Measurements from ENCODE around the gene PTGER3. TPM values are rescaled to one million over a fixed set of nuclear protein-coding genes. Genes with fewer than 3 reads are reported as not detected.
A peak's percentile ranks its signal among the peaks of the same experiment; 100 is the strongest.

PTGER3 gene
- total and polyA plus RNA-seq, 4 experiments from 2014 or later: 0.20 TPM; not detected in 3

DNA sequence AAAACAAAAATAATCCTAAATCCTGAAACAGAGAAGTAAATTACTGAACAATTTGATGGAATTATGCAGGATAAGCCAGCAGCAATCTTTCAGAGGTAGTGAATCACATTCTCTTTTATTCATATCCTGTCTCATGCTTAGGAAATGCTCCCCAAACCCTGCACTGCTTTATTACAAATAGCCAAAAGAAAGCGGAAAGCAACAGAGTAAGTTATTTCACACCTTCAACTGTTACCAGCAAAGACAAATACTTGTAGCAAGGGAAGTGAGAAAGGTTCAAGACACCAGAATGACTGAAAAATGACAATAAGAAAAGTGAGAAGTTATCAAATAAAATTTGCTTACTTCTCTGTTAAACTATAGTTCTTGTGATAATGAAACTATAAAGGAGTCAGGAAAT is 27.1 kb upstream of the PTGER3 start:
- peaks cover 58 to 72% of the 10 kb centered on the region in 2 donors for H3K36me3 Mint-ChIP-seq
- intact Hi-C loops (cut with micrococcal nuclease): no loop called here

DNA sequence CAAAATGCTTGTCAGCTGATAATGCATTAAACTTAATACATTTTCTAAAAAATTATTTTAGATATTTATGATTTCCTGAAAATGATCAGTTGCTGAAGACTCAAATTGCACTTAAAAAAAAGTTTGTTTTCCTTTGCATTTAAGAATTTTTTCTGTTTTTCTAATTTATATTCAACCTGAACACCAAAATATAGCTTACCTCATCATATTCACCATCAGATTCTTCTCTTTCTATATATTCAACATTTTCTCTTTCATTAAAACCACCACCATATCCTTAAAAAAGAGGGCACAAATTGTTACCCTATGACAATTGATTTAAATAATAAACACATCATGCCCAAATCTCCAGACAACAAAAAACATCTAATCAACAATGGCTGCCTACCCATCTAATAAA is 24.7 kb upstream of the PTGER3 start:
- no peak overlapping the region for H3K27ac ChIP-seq (ENCODE audit: low read depth, low read length)
- ChIA-PET POLR2A (ENCODE audit: partially characterized antibody) (no interaction called here), CTCF (ENCODE audit: partially characterized antibody) (interaction anchor here (1.5 kb wide), 1 partner anchor 9 kb away, joined by 4 read pairs; no protein-coding TSS in a partner anchor)
- no peaks in the 10 kb centered on the region for H3K9me3 ChIP-seq (ENCODE audit: control insufficient read depth in 1 of 2, low read length in 2 of 2)
- no peak overlapping the region for H3K4me3 ChIP-seq (ENCODE audit: low read length in 2 of 2)
- intact Hi-C loops (cut with micrococcal nuclease): no loop called here
- peak overlapping the region in 3 of 7 donors; percentile 26 to 72 (median 37) for H3K27ac Mint-ChIP-seq
- H3K36me3 Mint-ChIP-seq: peaks cover 57 to 74% of the 10 kb centered on the region in 2 donors
- H3K4me1 ChIP-seq (ENCODE audit: insufficient read depth, low read length): peaks cover 6% of the 10 kb centered on the region
- no peak for DNase-seq
- no peaks in the 10 kb centered on the region for H3K27me3 ChIP-seq (ENCODE audit: insufficient read depth, low read length)
- no peaks in the 10 kb centered on the region for H3K27me3 Mint-ChIP-seq
- peaks cover 16 to 43% (median 23%) of the 10 kb centered on the region in 4 donors for H3K4me1 Mint-ChIP-seq
- no peak overlapping the region for H3K4me3 Mint-ChIP-seq
- H3K9me3 Mint-ChIP-seq: peaks cover 0 to 2% (median 0%) of the 10 kb centered on the region in 8 donors
- H3K36me3 ChIP-seq (ENCODE audit: insufficient read depth, low read length): peaks cover 82% of the 10 kb centered on the region

More for the DNA sequence above, 27.1 kb upstream of the PTGER3 start:
- Histone ChIP-seq H3K27ac (ENCODE audit: low read depth, low read length) (no peak overlapping the region), H3K9me3 (ENCODE audit: control insufficient read depth in 1 of 2, low read length in 2 of 2) (no peaks in the 10 kb centered on the region), H3K27me3 (ENCODE audit: insufficient read depth, low read length) (no peaks in the 10 kb centered on the region), H3K4me1 (ENCODE audit: insufficient read depth, low read length) (peaks cover 23% of the 10 kb centered on the region), H3K36me3 (ENCODE audit: insufficient read depth, low read length) (peaks cover 73% of the 10 kb centered on the region), H3K4me3 (ENCODE audit: low read length in 2 of 2) (no peak overlapping the region)
- Mint-ChIP-seq H3K27me3 (no peaks in the 10 kb centered on the region), H3K4me3 (no peak overlapping the region), H3K27ac (peak overlapping the region in 2 of 7 donors; percentile 55 to 78), H3K4me1 (peaks cover 25 to 50% (median 37%) of the 10 kb centered on the region in 4 donors), H3K9me3 (peaks cover 0 to 2% (median 0%) of the 10 kb centered on the region in 8 donors)
- POLR2A ChIA-PET (ENCODE audit: partially characterized antibody): no interaction called here
- DNase-seq: no peak
- CTCF ChIA-PET (ENCODE audit: partially characterized antibody): no interaction called here

GRCh38 chr1:71071720-71072119 is 24.1 kb upstream of the PTGER3 start:
- Mint-ChIP-seq H3K4me3 (no peak overlapping the region), H3K27me3 (no peaks in the 10 kb centered on the region), H3K4me1 (peaks cover 16 to 43% (median 23%) of the 10 kb centered on the region in 4 donors), H3K36me3 (peaks cover 58 to 76% of the 10 kb centered on the region in 2 donors), H3K9me3 (peaks cover 0 to 2% (median 0%) of the 10 kb centered on the region in 8 donors), H3K27ac (no peak overlapping the region)
- intact Hi-C loops (cut with micrococcal nuclease): no loop called here
- POLR2A ChIA-PET (ENCODE audit: partially characterized antibody): no interaction called here
- DNase-seq: no peak
- CTCF ChIA-PET (ENCODE audit: partially characterized antibody): no interaction called here
- Histone ChIP-seq H3K27me3 (ENCODE audit: insufficient read depth, low read length) (no peaks in the 10 kb centered on the region), H3K4me1 (ENCODE audit: insufficient read depth, low read length) (peaks cover 6% of the 10 kb centered on the region), H3K36me3 (ENCODE audit: insufficient read depth, low read length) (peaks cover 84% of the 10 kb centered on the region), H3K27ac (ENCODE audit: low read depth, low read length) (no peak overlapping the region), H3K9me3 (ENCODE audit: control insufficient read depth in 1 of 2, low read length in 2 of 2) (no peaks in the 10 kb centered on the region), H3K4me3 (ENCODE audit: low read length in 2 of 2) (no peak overlapping the region)

DNA sequence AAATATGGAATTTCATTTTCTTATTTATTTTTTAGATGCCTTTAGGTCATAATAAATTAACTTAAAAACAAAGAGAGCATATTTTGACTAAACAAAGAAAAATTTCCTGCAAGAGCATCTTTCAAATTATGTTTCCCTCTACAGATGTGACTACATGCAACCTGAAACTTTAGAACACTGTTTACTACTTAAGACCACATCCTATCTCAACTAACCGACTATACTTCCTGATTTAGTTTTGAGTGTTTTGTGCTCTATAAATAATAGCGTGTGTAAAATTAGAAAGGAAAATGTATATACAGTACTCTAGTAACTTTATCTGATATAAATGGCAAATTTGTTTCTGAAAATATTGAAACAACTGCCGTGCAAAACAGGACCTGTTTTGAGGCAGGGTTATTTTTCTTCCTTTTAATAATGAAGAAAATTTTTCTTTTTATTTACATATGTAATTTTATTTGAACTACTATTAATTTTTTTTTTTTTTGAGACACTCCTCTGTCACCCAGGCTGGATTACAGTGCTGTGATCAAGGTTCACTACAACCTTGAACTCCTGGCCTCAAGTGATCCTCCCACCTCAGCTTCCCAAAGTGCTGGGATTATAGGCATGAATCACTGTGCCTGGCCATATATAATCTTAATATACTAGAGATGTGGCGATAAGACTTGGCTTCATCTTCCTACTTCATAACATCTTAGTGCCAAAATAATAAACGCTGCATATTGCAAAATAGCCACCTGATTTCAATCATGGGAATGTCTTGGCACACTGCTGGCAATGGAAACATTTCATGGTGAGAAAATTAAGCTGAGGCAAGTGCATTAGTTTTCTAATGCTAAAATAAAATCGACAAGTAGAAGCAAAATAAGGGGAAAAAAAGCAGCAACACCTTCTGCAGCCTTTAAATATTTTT is 21.0 kb upstream of the PTGER3 start:
- Mint-ChIP-seq H3K4me3 (peak overlapping the region in 1 of 8 donors; percentile 32), H3K36me3 (peaks cover 43 to 77% of the 10 kb centered on the region in 2 donors), H3K27me3 (no peaks in the 10 kb centered on the region), H3K27ac (peak overlapping the region in 5 of 7 donors; percentile 22 to 65 (median 46)), H3K4me1 (peaks cover 2 to 17% (median 7%) of the 10 kb centered on the region in 4 donors), H3K9me3 (peaks cover 0 to 2% (median 0%) of the 10 kb centered on the region in 8 donors)
- peaks cover 85% of the 10 kb centered on the region for H3K36me3 ChIP-seq (ENCODE audit: insufficient read depth, low read length)
- ChIA-PET CTCF (ENCODE audit: partially characterized antibody) (interaction anchor here (1.0 kb wide), 1 partner anchor 12 kb away, joined by 4 read pairs; the partner anchor contains the start of gene ZRANB2), POLR2A (ENCODE audit: partially characterized antibody) (no interaction called here)
- DNase-seq: no peak
- H3K27me3 ChIP-seq (ENCODE audit: insufficient read depth, low read length): no peaks in the 10 kb centered on the region
- H3K27ac ChIP-seq (ENCODE audit: low read depth, low read length): no peak overlapping the region
- intact Hi-C loops (cut with micrococcal nuclease): no loop called here
- H3K4me3 ChIP-seq (ENCODE audit: low read length in 2 of 2): no peak overlapping the region
- no peaks in the 10 kb centered on the region for H3K9me3 ChIP-seq (ENCODE audit: control insufficient read depth in 1 of 2, low read length in 2 of 2)
- H3K4me1 ChIP-seq (ENCODE audit: insufficient read depth, low read length): no peaks in the 10 kb centered on the region

DNA sequence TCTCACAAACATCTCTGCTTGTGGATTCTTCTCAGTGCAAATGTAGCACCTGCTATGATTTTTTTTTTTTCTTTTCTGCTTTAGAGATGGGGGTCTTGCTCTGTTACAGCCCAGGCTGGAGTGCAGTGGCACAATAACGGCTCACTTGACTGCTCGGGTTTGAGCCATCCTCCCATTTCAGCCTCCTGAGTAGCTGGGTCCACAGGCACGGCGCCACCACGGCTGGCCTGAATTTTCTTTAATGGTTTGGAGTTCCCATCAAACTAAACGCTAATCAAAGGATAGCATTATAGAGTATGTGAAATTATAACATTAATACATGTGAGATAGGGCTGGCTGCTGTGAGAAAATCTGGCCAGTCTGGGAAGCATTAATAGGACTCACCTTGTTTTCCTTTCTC is 7.2 kb upstream of the PTGER3 start:
- Mint-ChIP-seq H3K4me3 (no peak overlapping the region), H3K36me3 (peaks cover 0 to 16% of the 10 kb centered on the region in 2 donors), H3K4me1 (peaks cover 0 to 3% (median 1%) of the 10 kb centered on the region in 4 donors), H3K27ac (peak overlapping the region in 4 of 7 donors; percentile 10 to 29 (median 21)), H3K9me3 (no peaks in the 10 kb centered on the region), H3K27me3 (peaks cover 0 to 2% of the 10 kb centered on the region in 2 donors)
- Histone ChIP-seq H3K4me3 (ENCODE audit: low read length in 2 of 2) (no peak overlapping the region), H3K36me3 (ENCODE audit: insufficient read depth, low read length) (peaks cover 15% of the 10 kb centered on the region), H3K27ac (ENCODE audit: low read depth, low read length) (no peak overlapping the region), H3K27me3 (ENCODE audit: insufficient read depth, low read length) (no peaks in the 10 kb centered on the region), H3K4me1 (ENCODE audit: insufficient read depth, low read length) (no peaks in the 10 kb centered on the region), H3K9me3 (ENCODE audit: control insufficient read depth in 1 of 2, low read length in 2 of 2) (no peaks in the 10 kb centered on the region)
- ChIA-PET CTCF (ENCODE audit: partially characterized antibody) (no interaction called here), POLR2A (ENCODE audit: partially characterized antibody) (interaction anchor here (0.6 kb wide), 1 partner anchor 26 kb away, joined by 3 read pairs; the partner anchor contains the start of gene ZRANB2)
- DNase-seq: no peak
- intact Hi-C loops (cut with micrococcal nuclease): no loop called here

DNA sequence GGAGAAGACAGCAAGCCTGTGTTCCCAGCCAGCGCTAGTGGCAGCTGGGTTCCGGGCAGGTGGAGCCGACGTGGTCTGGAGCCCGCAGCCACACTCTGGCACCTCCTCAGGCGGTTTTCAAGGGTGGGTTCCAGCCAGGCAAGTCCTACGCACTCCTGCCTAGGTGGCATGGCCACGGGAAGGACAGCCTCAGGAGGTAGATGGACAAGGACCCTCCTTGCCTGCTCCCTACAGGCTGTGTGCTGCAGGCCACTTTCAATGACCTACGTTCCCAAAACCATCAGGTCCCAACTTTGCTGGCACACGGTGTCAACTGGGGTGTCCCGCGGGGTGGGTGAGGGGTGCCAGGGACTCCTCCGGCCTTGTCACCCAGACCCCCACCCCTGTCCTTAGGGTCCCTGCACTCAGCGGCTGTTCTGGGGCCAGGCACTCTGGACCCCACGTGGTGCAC is 6.7 kb upstream of the PTGER3 start:
- CTCF ChIA-PET (ENCODE audit: partially characterized antibody): no interaction called here
- Histone ChIP-seq H3K4me3 (ENCODE audit: low read length in 2 of 2) (no peak overlapping the region), H3K9me3 (ENCODE audit: control insufficient read depth in 1 of 2, low read length in 2 of 2) (no peaks in the 10 kb centered on the region), H3K4me1 (ENCODE audit: insufficient read depth, low read length) (no peaks in the 10 kb centered on the region), H3K27ac (ENCODE audit: low read depth, low read length) (no peak overlapping the region), H3K36me3 (ENCODE audit: insufficient read depth, low read length) (peaks cover 14% of the 10 kb centered on the region), H3K27me3 (ENCODE audit: insufficient read depth, low read length) (no peaks in the 10 kb centered on the region)
- H3K27me3 Mint-ChIP-seq: peaks cover 0 to 4% of the 10 kb centered on the region in 2 donors
- H3K4me1 Mint-ChIP-seq: peaks cover 0 to 5% (median 1%) of the 10 kb centered on the region in 4 donors
- no peaks in the 10 kb centered on the region for H3K9me3 Mint-ChIP-seq
- intact Hi-C loops (cut with micrococcal nuclease): no loop called here
- no peak overlapping the region for H3K4me3 Mint-ChIP-seq
- POLR2A ChIA-PET (ENCODE audit: partially characterized antibody): interaction anchor here (1.1 kb wide), 1 partner anchor 8 kb away, joined by 4 read pairs; no protein-coding TSS in a partner anchor
- no peak overlapping the region for H3K27ac Mint-ChIP-seq
- peaks cover 0 to 12% of the 10 kb centered on the region in 2 donors for H3K36me3 Mint-ChIP-seq
- no peak for DNase-seq

- intact Hi-C loops (cut with micrococcal nuclease): no loop called here
- no peak overlapping the region for H3K27ac ChIP-seq (ENCODE audit: low read depth, low read length)
- peaks cover 0 to 7% of the 10 kb centered on the region in 2 donors for H3K36me3 Mint-ChIP-seq
- POLR2A ChIA-PET (ENCODE audit: partially characterized antibody): interaction anchor here (1.1 to 1.3 kb wide), 2 partner anchors 9 to 27 kb away, joined by 3 to 4 read pairs; partner anchors contain the start of gene ZRANB2
- CTCF ChIA-PET (ENCODE audit: partially characterized antibody): no interaction called here
- H3K36me3 ChIP-seq (ENCODE audit: insufficient read depth, low read length): peaks cover 8% of the 10 kb centered on the region
- H3K27me3 ChIP-seq (ENCODE audit: insufficient read depth, low read length): peaks cover 4% of the 10 kb centered on the region
- DNase-seq: no peak
- H3K9me3 Mint-ChIP-seq: no peaks in the 10 kb centered on the region
- no peak overlapping the region for H3K4me3 Mint-ChIP-seq
- H3K4me3 ChIP-seq (ENCODE audit: low read length in 2 of 2): no peak overlapping the region
- H3K4me1 Mint-ChIP-seq: peaks cover 0 to 5% (median 1%) of the 10 kb centered on the region in 4 donors
- H3K27me3 Mint-ChIP-seq: peaks cover 2 to 5% of the 10 kb centered on the region in 2 donors
- H3K4me1 ChIP-seq (ENCODE audit: insufficient read depth, low read length): no peaks in the 10 kb centered on the region
- H3K9me3 ChIP-seq (ENCODE audit: control insufficient read depth in 1 of 2, low read length in 2 of 2): no peaks in the 10 kb centered on the region
- H3K27ac Mint-ChIP-seq: peak overlapping the region in 1 of 7 donors; percentile 12
Observed at GRCh38 chr1:71053758-71054157, 6.1 kb upstream of the PTGER3 start.
